Stimulated activated CD8-positive, alpha-beta memory T cell treated with anti-CD3 and anti-CD28 coated beads, Interleukin-7, amount 100 ng/mL, for 24 hours (primary cell): Measurements from ENCODE around the gene CA6.
"Not testable (repeated sequence)": the region's sequence is repeated elsewhere in the genome, so short reads cannot be mapped to it uniquely, and the experiment has no call there.

ENCODE experiments used
- DNase-seq: peaks from one replicate; pipeline ENCODE4 v3.0.0-alpha.2; 2020; ENCODE audit warnings: low read depth

CA6 gene

GRCh38 chr1:8969937-8970336 lies 24.3 kb downstream of the CA6 start:
- DNase-seq = no peak

GRCh38 chr1:8970870-8971337 lies 25.2 kb downstream of the CA6 start:
- no peak for DNase-seq

GRCh38 chr1:8974551-8974950 lies 28.9 kb downstream of the CA6 start:
- DNase-seq = no peak

- DNase-seq = no peak
These were observed 30.7 kb downstream of the CA6 start for GRCh38 chr1:8976338-8976737.

GRCh38 chr1:8976896-8977450 lies 31.3 kb downstream of the CA6 start:
- DNase-seq = no peak

- no peak for DNase-seq
These were observed 35.0 kb downstream of the CA6 start for GRCh38 chr1:8980656-8981055.

- DNase-seq = no peak
These were observed 35.5 kb downstream of the CA6 start for GRCh38 chr1:8981169-8981568.

- no peak for DNase-seq
These were observed 38.5 kb downstream of the CA6 start for GRCh38 chr1:8984203-8984602.

- DNase-seq = no peak
These were observed 39.3 kb downstream of the CA6 start for GRCh38 chr1:8984990-8985389.

- no peak for DNase-seq
These were observed 40.5 kb downstream of the CA6 start for GRCh38 chr1:8985915-8986813.

- DNase-seq = no peak
These were observed 41.1 kb downstream of the CA6 start for GRCh38 chr1:8986814-8987190.

GRCh38 chr1:8987881-8988617 lies 42.4 kb downstream of the CA6 start:
- peak; percentile 46 for DNase-seq

GRCh38 chr1:8988618-8988967 lies 42.9 kb downstream of the CA6 start:
- DNase-seq = no peak

GRCh38 chr1:8989061-8989460 lies 43.4 kb downstream of the CA6 start:
- no peak for DNase-seq

- no peak for DNase-seq
These were observed 44.2 kb downstream of the CA6 start for GRCh38 chr1:8989821-8990220.

- no peak for DNase-seq
These were observed 47.4 kb downstream of the CA6 start for GRCh38 chr1:8992936-8993687.

- not testable (repeated sequence) for DNase-seq
These were observed 48.5 kb downstream of the CA6 start for GRCh38 chr1:8993962-8994675.

- not testable (repeated sequence) for DNase-seq
These were observed 56.0 kb downstream of the CA6 start for GRCh38 chr1:9001534-9002214.

- not testable (repeated sequence) for DNase-seq
These were observed 56.5 kb downstream of the CA6 start for GRCh38 chr1:9002215-9002560.

- DNase-seq = no peak
These were observed 58.5 kb downstream of the CA6 start for GRCh38 chr1:9004031-9004699.
